OCI-LY7 (cell line): Measurements from ENCODE around the gene MAP4K5. TPM values are rescaled to one million over a fixed set of nuclear protein-coding genes. Genes with fewer than 3 reads are reported as not detected.

Experiments
- BruUV-seq: library from RNA; stranded (reverse); fragments of 400-500 nt; replicated peaks from 2 replicates; lab custom pipeline; 2021; lab: Mats Ljungman, UMichigan
- CTCF ChIA-PET: fragments of 300-600 bp; sonication (Branson Sonifier 250); formaldehyde crosslinking; loops from one replicate; lab custom pipeline; 2022; ENCODE audit warnings: antibody characterized with exemption; ENCODE audit not compliant: unreplicated experiment; lab: Charles Lee
- POLR2A ChIA-PET: fragments of 300-600 bp; sonication (Branson Sonifier 250); formaldehyde crosslinking; loops from one replicate; lab custom pipeline; 2022; ENCODE audit warnings: antibody characterized with exemption; lab: Charles Lee
- DNase-seq: peaks from one replicate; pipeline ENCODE4 v3.0.0-alpha.2; 2015; ENCODE audit warnings: low spot score
- H2AFZ ChIP-seq: fragments of 200-600 bp; sonication (generic), shearing (Covaris generic); 2 replicates; pipeline ENCODE4 v1.6.1; 2014; ENCODE audit warnings: mild to moderate bottlenecking, antibody characterized with exemption, low read length, moderate library complexity
- H3K27ac ChIP-seq: fragments of 200-600 bp; sonication (generic); 2 replicates; pipeline ENCODE4 v1.5.1; 2014; ENCODE audit warnings: mixed run types, low read depth, mild to moderate bottlenecking, moderate library complexity, low read length, inconsistent platforms; ENCODE audit not compliant: poor library complexity, severe bottlenecking
- H3K36me3 ChIP-seq: fragments of 200-600 bp; sonication (generic); 2 replicates; pipeline ENCODE4 v1.6.1; 2014; ENCODE audit warnings: mild to moderate bottlenecking, antibody characterized with exemption, low read length, moderate library complexity, mixed read lengths; ENCODE audit not compliant: insufficient read depth
- H3K4me1 ChIP-seq: fragments of 200-600 bp; sonication (generic); 2 replicates; pipeline ENCODE4 v1.5.1; 2014; ENCODE audit warnings: mild to moderate bottlenecking, low read length; ENCODE audit not compliant: insufficient read depth, poor library complexity, severe bottlenecking
- H3K4me2 ChIP-seq: fragments of 200-600 bp; sonication (generic); 2 replicates; pipeline ENCODE4 v1.6.1; 2014; ENCODE audit warnings: mild to moderate bottlenecking, low read length
- H3K4me3 ChIP-seq: fragments of 200-600 bp; sonication (generic); 2 replicates; pipeline ENCODE4 v1.5.1; 2014; ENCODE audit warnings: mild to moderate bottlenecking, low read depth, low read length; ENCODE audit not compliant: poor library complexity, severe bottlenecking
- H3K79me2 ChIP-seq: fragments of 200-600 bp; sonication (generic); 2 replicates; pipeline ENCODE4 v1.6.1; 2016; ENCODE audit warnings: low read depth, mild to moderate bottlenecking, low read length, moderate library complexity, mixed read lengths; ENCODE audit not compliant: insufficient read depth
- H3K9me2 ChIP-seq: fragments of 200-600 bp; sonication (generic); 2 replicates; pipeline ENCODE4 v1.6.1; 2016; ENCODE audit warnings: mild to moderate bottlenecking, low read length, mixed read lengths; ENCODE audit not compliant: insufficient read depth
- H3K9me3 ChIP-seq: fragments of 200-600 bp; sonication (generic); 2 replicates; pipeline ENCODE4 v1.6.1; 2014; ENCODE audit warnings: mild to moderate bottlenecking, mixed run types, low read length, mixed read lengths
- H4K20me1 ChIP-seq: fragments of 200-600 bp; sonication (generic); 2 replicates; pipeline ENCODE4 v1.6.1; 2014; ENCODE audit warnings: mild to moderate bottlenecking, antibody characterized with exemption, low read length, moderate library complexity, mixed read lengths; ENCODE audit not compliant: insufficient read depth
- EZH2phosphoT487 ChIP-seq: fragments of 200-600 bp; sonication (generic); IDR thresholded peaks from 2 replicates; pipeline ENCODE4 v1.6.1; 2018; ENCODE audit warnings: low read depth, borderline replicate concordance, mild to moderate bottlenecking, mixed run types, antibody characterized with exemption, low read length, moderate library complexity, mixed read lengths
- intact Hi-C: fragments of 100-400 bp; cut with micrococcal nuclease; formaldehyde crosslinking; loops from one replicate; pipeline ENCODE4 v1.10.0; 2022; ENCODE audit not compliant: unreplicated experiment
- total RNA-seq, 2 experiments: library from RNA; depleted of rRNA in 1 of 2; stranded (reverse); fragments of >200 nt in 1 of 2; shearing (Covaris generic) in 1 of 2; gene quantifications; 2 replicates each; pipeline ENCODE4 v1.2.3, GENCODE V29; 2014 to 2022
- TF ChIP-seq, protein P1 (sequence below): fragments of 200-600 bp; sonication (generic); conservative IDR thresholded peaks from 2 replicates; pipeline ENCODE4 v1.5.1; 2014; ENCODE audit warnings: mild to moderate bottlenecking, antibody characterized with exemption, low read length, moderate library complexity, mixed read lengths

The MAP4K5 gene
- total RNA-seq, 2 experiments from 2014 or later = 36.7 to 44.0 TPM

DNA sequence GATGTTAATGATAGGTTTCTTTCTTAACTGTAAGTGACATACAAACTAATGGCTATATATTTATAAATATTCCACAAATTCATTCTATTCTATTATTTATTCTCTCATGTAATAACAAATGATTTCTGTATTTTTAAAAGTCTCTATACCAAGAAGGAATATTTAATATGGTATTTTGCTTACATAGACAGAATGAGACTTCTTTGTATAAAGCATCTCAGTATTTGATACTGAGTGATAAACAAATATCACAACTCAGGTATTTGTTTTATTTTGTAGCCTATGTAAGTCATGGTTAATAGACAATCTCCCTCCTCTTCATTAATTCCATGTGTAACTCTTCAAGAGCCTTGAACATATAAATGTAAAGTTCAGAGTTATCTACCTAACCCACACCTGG lies 45.6 kb upstream of the MAP4K5 start:
- H2AFZ ChIP-seq = no peak overlapping the region
- POLR2A ChIA-PET = no interaction called here
- H3K79me2 ChIP-seq = no peaks in the 10 kb centered on the region
- no peak overlapping the region for H3K4me2 ChIP-seq
- BruUV-seq = no TSS peak
- H4K20me1 ChIP-seq = no peaks in the 10 kb centered on the region
- intact Hi-C loops = no loop called here
- H3K4me1 ChIP-seq = no peaks in the 10 kb centered on the region
- no peaks in the 10 kb centered on the region for H3K9me3 ChIP-seq
- H3K36me3 ChIP-seq = no peaks in the 10 kb centered on the region
- no peak overlapping the region for H3K4me3 ChIP-seq
- no peak for DNase-seq
- TF ChIP-seq, protein P1, sequence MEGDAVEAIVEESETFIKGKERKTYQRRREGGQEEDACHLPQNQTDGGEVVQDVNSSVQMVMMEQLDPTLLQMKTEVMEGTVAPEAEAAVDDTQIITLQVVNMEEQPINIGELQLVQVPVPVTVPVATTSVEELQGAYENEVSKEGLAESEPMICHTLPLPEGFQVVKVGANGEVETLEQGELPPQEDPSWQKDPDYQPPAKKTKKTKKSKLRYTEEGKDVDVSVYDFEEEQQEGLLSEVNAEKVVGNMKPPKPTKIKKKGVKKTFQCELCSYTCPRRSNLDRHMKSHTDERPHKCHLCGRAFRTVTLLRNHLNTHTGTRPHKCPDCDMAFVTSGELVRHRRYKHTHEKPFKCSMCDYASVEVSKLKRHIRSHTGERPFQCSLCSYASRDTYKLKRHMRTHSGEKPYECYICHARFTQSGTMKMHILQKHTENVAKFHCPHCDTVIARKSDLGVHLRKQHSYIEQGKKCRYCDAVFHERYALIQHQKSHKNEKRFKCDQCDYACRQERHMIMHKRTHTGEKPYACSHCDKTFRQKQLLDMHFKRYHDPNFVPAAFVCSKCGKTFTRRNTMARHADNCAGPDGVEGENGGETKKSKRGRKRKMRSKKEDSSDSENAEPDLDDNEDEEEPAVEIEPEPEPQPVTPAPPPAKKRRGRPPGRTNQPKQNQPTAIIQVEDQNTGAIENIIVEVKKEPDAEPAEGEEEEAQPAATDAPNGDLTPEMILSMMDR = no peak
- no peak for TF ChIP-seq EZH2phosphoT487
- no peak overlapping the region for H3K27ac ChIP-seq
- CTCF ChIA-PET = no interaction called here
- H3K9me2 ChIP-seq = no peaks in the 10 kb centered on the region

DNA sequence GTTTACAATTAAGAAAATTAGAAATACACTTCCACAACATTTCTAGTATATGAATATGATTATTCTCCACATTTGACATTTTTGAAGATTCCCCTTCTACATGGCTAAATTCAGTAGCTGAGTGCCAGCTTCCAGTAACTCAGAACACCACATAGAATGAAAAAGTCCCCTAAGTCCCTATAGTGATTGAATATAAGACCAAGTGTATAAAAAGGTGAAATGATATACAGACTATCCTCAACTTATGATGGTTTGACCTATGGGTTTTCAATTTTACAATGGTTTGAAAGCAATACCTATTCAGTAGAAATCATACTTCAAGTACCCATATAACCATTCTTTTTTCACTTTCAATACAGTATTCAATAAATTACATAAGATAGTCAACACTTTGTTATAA lies 43.4 kb upstream of the MAP4K5 start:
- POLR2A ChIA-PET = interaction anchor here (0.9 kb wide), 1 partner anchor 449 kb away, joined by 3 read pairs; no protein-coding TSS in a partner anchor
- Histone ChIP-seq H4K20me1 (no peaks in the 10 kb centered on the region), H2AFZ (no peak overlapping the region), H3K79me2 (no peaks in the 10 kb centered on the region), H3K4me3 (no peak overlapping the region), H3K9me2 (no peaks in the 10 kb centered on the region), H3K36me3 (no peaks in the 10 kb centered on the region), H3K4me2 (no peak overlapping the region), H3K27ac (no peak overlapping the region), H3K4me1 (no peaks in the 10 kb centered on the region), H3K9me3 (peaks cover 9% of the 10 kb centered on the region; the same call in 1 of the 2 replicates)
- DNase-seq = no peak
- TF ChIP-seq, protein P1 = no peak
- no peak for TF ChIP-seq EZH2phosphoT487
- CTCF ChIA-PET = no interaction called here
- intact Hi-C loops = no loop called here
- BruUV-seq = no TSS peak

DNA sequence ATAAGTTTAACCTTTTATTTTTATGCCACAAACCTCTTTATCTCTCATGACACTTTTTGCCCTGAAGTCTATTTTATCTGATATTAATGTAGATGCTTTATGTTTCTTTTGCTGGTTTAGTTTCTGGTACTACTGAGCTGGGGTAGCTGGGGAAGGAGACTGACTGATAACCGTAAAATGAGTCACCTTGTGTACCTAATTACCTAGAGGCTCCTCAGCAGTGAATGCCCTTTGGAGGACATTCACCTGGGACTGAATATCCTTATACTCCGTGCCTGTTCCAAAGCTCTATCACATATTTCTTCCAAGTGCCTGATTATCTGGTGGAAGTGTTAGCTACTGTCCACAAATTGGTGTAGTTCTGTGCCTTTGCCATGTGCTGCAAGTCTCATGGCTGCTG lies 41.5 kb upstream of the MAP4K5 start:
- Histone ChIP-seq H3K36me3 (no peaks in the 10 kb centered on the region), H3K4me2 (no peak overlapping the region), H3K9me2 (no peaks in the 10 kb centered on the region), H2AFZ (no peak overlapping the region), H3K27ac (no peak overlapping the region), H4K20me1 (no peaks in the 10 kb centered on the region), H3K4me3 (no peak overlapping the region), H3K79me2 (no peaks in the 10 kb centered on the region), H3K9me3 (peaks cover 16% of the 10 kb centered on the region; the same call in 1 of the 2 replicates), H3K4me1 (no peaks in the 10 kb centered on the region)
- intact Hi-C loops = no loop called here
- DNase-seq = no peak
- ChIA-PET CTCF (no interaction called here), POLR2A (interaction anchor here (1.1 kb wide), 1 partner anchor 11 kb away, joined by 3 read pairs; no protein-coding TSS in a partner anchor)
- TF ChIP-seq EZH2phosphoT487 = no peak
- TF ChIP-seq, protein P1 = no peak
- BruUV-seq = no TSS peak
